Measurements from ENCODE around the gene TMPRSS9. TPM values are rescaled to one million over a fixed set of nuclear protein-coding genes. Genes with fewer than 3 reads are reported as not detected.
"Not testable (repeated sequence)": the region's sequence is repeated elsewhere in the genome, so short reads cannot be mapped to it uniquely, and the experiment has no call there.

Gene TMPRSS9
- total RNA-seq, 1 donor from 2014 or later, result not detected

- intact Hi-C loops (cut with micrococcal nuclease), result no loop called here
Observed at GRCh38 chr19:2410023-2410422, 50.0 kb downstream of the TMPRSS9 start.

GRCh38 chr19:2411709-2412108 is 51.6 kb downstream of the TMPRSS9 start:
- ATAC-seq, result no peak
- no peak for DNase-seq
- intact Hi-C loops (cut with micrococcal nuclease), result no loop called here

More at GRCh38 chr19:2410023-2410422, 50.0 kb downstream of the TMPRSS9 start:
- ATAC-seq (no peak), DNase-seq (no peak)

- ATAC-seq, result no peak
- intact Hi-C loops (cut with micrococcal nuclease), result no loop called here
Observed at GRCh38 chr19:2412449-2412848, 52.4 kb downstream of the TMPRSS9 start.

GRCh38 chr19:2413159-2413558 is 53.1 kb downstream of the TMPRSS9 start:
- DNase-seq (no peak), ATAC-seq (no peak)
- intact Hi-C loops (cut with micrococcal nuclease), result no loop called here

More at GRCh38 chr19:2412449-2412848, 52.4 kb downstream of the TMPRSS9 start:
- DNase-seq, result no peak

- intact Hi-C loops (cut with micrococcal nuclease), result no loop called here
- DNase-seq, result no peak
- no peak for ATAC-seq
Observed at GRCh38 chr19:2413629-2414028, 53.6 kb downstream of the TMPRSS9 start.

GRCh38 chr19:2415281-2415972 is 55.4 kb downstream of the TMPRSS9 start:
- intact Hi-C loops (cut with micrococcal nuclease), result no loop called here
- no peak for DNase-seq
- peak; percentile 13 for ATAC-seq

GRCh38 chr19:2415973-2416319 is 55.9 kb downstream of the TMPRSS9 start:
- ATAC-seq (no peak), DNase-seq (no peak)
- intact Hi-C loops (cut with micrococcal nuclease), result no loop called here

- intact Hi-C loops (cut with micrococcal nuclease), result no loop called here
- no peak for DNase-seq
- peak; percentile 24 for ATAC-seq
Observed at GRCh38 chr19:2416321-2417097, 56.4 kb downstream of the TMPRSS9 start.

- intact Hi-C loops (cut with micrococcal nuclease); DNase-seq: not testable (repeated sequence)
- peak; percentile 15 for ATAC-seq
Observed at GRCh38 chr19:2417436-2417835, 57.4 kb downstream of the TMPRSS9 start.

- ATAC-seq (no peak), DNase-seq (no peak)
- intact Hi-C loops (cut with micrococcal nuclease), result no loop called here
Observed at GRCh38 chr19:2417881-2418406, 57.9 kb downstream of the TMPRSS9 start.

- intact Hi-C loops (cut with micrococcal nuclease), result no loop called here
- ATAC-seq, result no peak
Observed at GRCh38 chr19:2419754-2420153, 59.7 kb downstream of the TMPRSS9 start.

GRCh38 chr19:2420490-2420889 is 60.4 kb downstream of the TMPRSS9 start:
- intact Hi-C loops (cut with micrococcal nuclease), result no loop called here
- DNase-seq (no peak), ATAC-seq (no peak)

More at GRCh38 chr19:2419754-2420153, 59.7 kb downstream of the TMPRSS9 start:
- DNase-seq, result no peak

- no peak for DNase-seq
Observed at GRCh38 chr19:2421581-2422306, 61.7 kb downstream of the TMPRSS9 start.

GRCh38 chr19:2423071-2423914 is 63.2 kb downstream of the TMPRSS9 start:
- intact Hi-C loops (cut with micrococcal nuclease), result no loop called here
- DNase-seq (peak; percentile 63), ATAC-seq (peak; percentile 11)

More at GRCh38 chr19:2421581-2422306, 61.7 kb downstream of the TMPRSS9 start:
- no peak for ATAC-seq
- intact Hi-C loops (cut with micrococcal nuclease), result no loop called here

- intact Hi-C loops (cut with micrococcal nuclease), result no loop called here
- no peak for DNase-seq
- ATAC-seq, result no peak
Observed at GRCh38 chr19:2423915-2424685, 64.0 kb downstream of the TMPRSS9 start.

GRCh38 chr19:2424686-2425621 is 64.9 kb downstream of the TMPRSS9 start:
- intact Hi-C loops (cut with micrococcal nuclease), result no loop called here
- DNase-seq (peak; percentile 70), ATAC-seq (no peak)

All from left ventricle myocardium superior (tissue), 1 donor.